Measurements from ENCODE around the gene TTC39B. TPM values are rescaled to one million over a fixed set of nuclear protein-coding genes. Genes with fewer than 3 reads are reported as not detected.
A peak's percentile ranks its signal among the peaks of the same experiment; 100 is the strongest.

The TTC39B gene
- polyA plus RNA-seq, 3 donors from 2014 or later, result 3.8 to 10.4 (median 7.9) TPM

DNA sequence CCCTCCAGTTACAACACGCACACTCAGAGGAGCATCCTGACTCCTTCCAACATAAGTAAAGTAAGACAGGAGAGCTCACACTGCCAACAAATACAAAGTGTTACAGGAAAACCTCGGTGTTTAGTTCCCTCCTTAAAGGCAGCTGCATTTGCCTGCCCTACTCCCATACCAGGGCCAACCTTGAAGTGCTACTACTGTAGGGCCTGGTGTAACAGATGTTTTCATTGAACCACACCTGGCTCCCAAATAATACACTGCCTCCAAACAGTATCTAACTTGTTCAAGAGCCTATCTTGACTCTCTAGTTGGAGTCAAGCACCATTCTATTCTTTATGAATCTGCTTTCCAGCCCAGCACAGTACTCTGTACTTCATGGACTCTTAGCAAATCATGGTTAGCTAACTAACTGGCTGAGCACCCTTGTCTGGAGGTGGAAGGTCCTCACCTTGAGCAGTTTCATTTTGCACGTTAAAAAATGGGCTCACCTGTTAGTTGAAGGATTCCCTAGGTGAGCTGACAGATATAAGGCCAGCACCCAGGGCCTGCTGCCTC, 34.6 kb downstream of the TTC39B start:
- Mint-ChIP-seq H3K27ac (peak overlapping the region in 5 of 6 donors; percentile 3 to 65 (median 15)), H3K9me3 (no peaks in the 10 kb centered on the region), H3K27me3 (ENCODE audit: low read depth in 3 of 3) (peaks cover 0 to 2% (median 1%) of the 10 kb centered on the region in 3 donors), H3K4me3 (peak overlapping the region in 2 of 5 donors; percentile 36 to 50), H3K36me3 (no peaks in the 10 kb centered on the region), H3K4me1 (peaks cover 55 to 80% of the 10 kb centered on the region in 2 donors)
- DNase-seq, result no peak

- Mint-ChIP-seq H3K9me3 (no peaks in the 10 kb centered on the region), H3K36me3 (no peaks in the 10 kb centered on the region), H3K4me3 (peak overlapping the region in 4 of 5 donors; percentile 14 to 63 (median 16)), H3K27ac (peak overlapping the region in 2 of 6 donors; percentile 54 to 64), H3K4me1 (peaks cover 53 to 75% of the 10 kb centered on the region in 2 donors), H3K27me3 (ENCODE audit: low read depth in 3 of 3) (peaks cover 0 to 3% (median 2%) of the 10 kb centered on the region in 3 donors)
- DNase-seq, result peak; percentile 40 to 48 (median 44)
Observed at GRCh38 chr9:15271403-15271802, 35.6 kb downstream of the TTC39B start.

DNA sequence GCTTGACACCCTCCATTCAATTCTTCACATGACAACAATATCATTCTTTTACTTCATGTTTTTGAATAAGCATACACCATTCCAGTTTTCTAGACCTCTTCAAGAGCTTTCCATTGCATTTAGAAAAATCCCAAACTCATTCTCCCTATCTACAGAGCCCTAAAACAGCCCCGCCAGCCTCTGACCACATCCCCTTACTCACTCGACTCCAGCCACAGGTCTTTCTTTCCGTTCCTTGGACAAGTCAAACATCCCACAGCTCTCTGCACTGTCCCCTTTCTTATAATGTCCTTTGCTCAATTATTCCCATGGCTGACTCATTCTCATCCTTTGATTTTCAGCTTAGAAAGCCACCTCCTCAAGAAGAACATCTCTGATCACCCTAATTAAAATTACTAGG, 38.2 kb downstream of the TTC39B start:
- Mint-ChIP-seq H3K27ac (peak overlapping the region in 1 of 6 donors; percentile 18), H3K36me3 (no peaks in the 10 kb centered on the region), H3K4me1 (peaks cover 48 to 59% of the 10 kb centered on the region in 2 donors), H3K9me3 (no peaks in the 10 kb centered on the region), H3K27me3 (ENCODE audit: low read depth in 3 of 3) (peaks cover 0 to 3% (median 2%) of the 10 kb centered on the region in 3 donors), H3K4me3 (no peak overlapping the region)
- DNase-seq, result no peak

DNA sequence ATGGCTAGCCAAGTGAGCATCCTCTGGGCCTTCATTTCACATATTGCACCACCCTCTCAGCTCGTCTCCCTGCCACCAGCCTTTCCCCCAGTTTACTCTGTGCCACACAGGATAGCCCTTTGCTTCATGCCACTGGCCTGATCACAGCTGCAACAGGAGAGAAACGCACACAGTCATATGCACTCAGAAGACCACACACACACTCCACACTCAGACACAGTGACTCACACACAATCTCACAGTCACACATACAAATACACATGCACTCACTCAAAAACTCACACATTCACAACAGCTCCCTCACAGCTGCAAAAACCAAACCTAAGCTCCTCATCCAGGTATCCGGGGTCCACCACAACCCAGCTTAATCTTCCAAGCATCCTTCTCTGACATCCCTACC, 38.7 kb downstream of the TTC39B start:
- H3K27me3 Mint-ChIP-seq (ENCODE audit: low read depth in 3 of 3), result peaks cover 0 to 3% (median 2%) of the 10 kb centered on the region in 3 donors
- H3K27ac Mint-ChIP-seq, result peak overlapping the region in 1 of 6 donors; percentile 3
- no peaks in the 10 kb centered on the region for H3K36me3 Mint-ChIP-seq
- no peak overlapping the region for H3K4me3 Mint-ChIP-seq
- no peak for DNase-seq
- H3K9me3 Mint-ChIP-seq, result no peaks in the 10 kb centered on the region
- peaks cover 48 to 59% of the 10 kb centered on the region in 2 donors for H3K4me1 Mint-ChIP-seq

- Mint-ChIP-seq H3K4me3 (no peak overlapping the region), H3K4me1 (peaks cover 25 to 40% of the 10 kb centered on the region in 2 donors), H3K27ac (no peak overlapping the region), H3K9me3 (no peaks in the 10 kb centered on the region), H3K27me3 (ENCODE audit: low read depth in 3 of 3) (peaks cover 0 to 4% (median 3%) of the 10 kb centered on the region in 3 donors), H3K36me3 (peaks cover 3 to 11% (median 3%) of the 10 kb centered on the region in 3 donors)
- DNase-seq, result no peak
Observed at GRCh38 chr9:15264918-15265317, 42.1 kb downstream of the TTC39B start.

DNA sequence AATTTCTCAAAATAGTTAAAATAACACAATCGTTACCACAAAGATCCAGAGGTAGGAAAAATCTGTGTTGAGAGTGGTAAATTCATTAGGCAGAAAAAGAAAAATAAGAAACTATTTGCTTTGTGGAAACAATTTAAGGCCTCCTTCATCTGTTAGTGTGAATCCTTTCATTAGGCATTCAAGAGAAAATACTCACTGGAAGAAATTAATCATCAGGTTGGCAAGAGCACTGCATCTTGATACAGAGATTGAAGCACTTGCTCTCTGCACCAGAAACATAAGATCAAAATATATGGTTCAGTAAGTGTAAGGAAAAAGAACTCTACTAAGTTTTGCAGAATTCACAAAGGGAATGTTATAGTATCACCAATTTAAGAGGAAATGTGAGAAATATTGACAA, 44.4 kb downstream of the TTC39B start:
- H3K4me1 Mint-ChIP-seq, result peaks cover 16 to 38% of the 10 kb centered on the region in 2 donors
- H3K27ac Mint-ChIP-seq, result no peak overlapping the region
- H3K36me3 Mint-ChIP-seq, result peaks cover 3 to 16% (median 3%) of the 10 kb centered on the region in 3 donors
- H3K27me3 Mint-ChIP-seq (ENCODE audit: low read depth in 3 of 3), result peaks cover 0 to 2% (median 2%) of the 10 kb centered on the region in 3 donors
- no peak overlapping the region for H3K4me3 Mint-ChIP-seq
- H3K9me3 Mint-ChIP-seq, result no peaks in the 10 kb centered on the region
- no peak for DNase-seq

- Mint-ChIP-seq H3K9me3 (no peaks in the 10 kb centered on the region), H3K4me3 (no peak overlapping the region), H3K27ac (peak overlapping the region in 1 of 6 donors; percentile 58), H3K27me3 (ENCODE audit: low read depth in 3 of 3) (no peaks in the 10 kb centered on the region), H3K36me3 (peaks cover 0 to 12% (median 8%) of the 10 kb centered on the region in 3 donors), H3K4me1 (peaks cover 18 to 41% of the 10 kb centered on the region in 2 donors)
- DNase-seq, result no peak
Observed at GRCh38 chr9:15256426-15256825, 50.6 kb downstream of the TTC39B start.

DNA sequence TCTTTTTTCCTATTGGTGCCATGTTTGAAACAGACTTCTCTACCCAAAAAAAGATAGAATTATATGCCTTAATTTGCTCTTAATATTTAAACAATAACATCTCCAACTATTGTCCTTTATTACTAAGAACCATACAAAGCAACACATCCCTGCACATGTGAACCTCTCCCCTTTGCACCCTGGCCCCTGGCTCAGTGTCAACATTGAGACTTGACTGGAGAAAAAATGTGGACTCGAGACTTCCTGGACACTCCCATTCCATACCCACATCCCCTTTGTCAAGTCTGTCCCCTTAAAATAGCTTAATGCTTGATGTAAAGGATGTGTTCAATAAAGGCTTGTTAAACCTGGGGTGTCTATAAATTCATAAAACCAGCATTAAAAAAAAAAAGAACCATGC, 53.2 kb downstream of the TTC39B start:
- peaks cover 3 to 14% (median 8%) of the 10 kb centered on the region in 3 donors for H3K36me3 Mint-ChIP-seq
- no peaks in the 10 kb centered on the region for H3K9me3 Mint-ChIP-seq
- no peaks in the 10 kb centered on the region for H3K27me3 Mint-ChIP-seq (ENCODE audit: low read depth in 3 of 3)
- peak overlapping the region in 3 of 6 donors; percentile 30 to 65 (median 59) for H3K27ac Mint-ChIP-seq
- DNase-seq, result no peak
- peaks cover 23 to 49% of the 10 kb centered on the region in 2 donors for H3K4me1 Mint-ChIP-seq
- no peak overlapping the region for H3K4me3 Mint-ChIP-seq

DNA sequence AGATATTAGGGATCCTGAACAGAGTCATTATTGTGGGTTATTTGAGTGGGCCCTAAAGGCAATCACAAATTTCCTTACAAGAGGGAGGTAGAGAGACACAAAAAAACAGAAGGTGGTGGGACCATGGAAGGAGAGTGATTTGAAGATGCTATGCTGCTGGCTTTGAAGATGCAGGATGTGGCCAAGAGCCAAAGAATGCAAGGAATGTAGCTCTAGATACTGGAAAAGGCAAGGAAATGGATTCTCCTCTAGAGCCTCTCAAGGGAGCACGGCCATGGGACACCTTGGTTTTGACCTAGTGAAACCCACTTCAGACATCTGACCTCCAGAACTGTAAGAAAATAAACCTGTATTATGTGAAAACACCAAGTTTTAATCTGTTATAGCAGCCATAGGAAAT, 53.8 kb downstream of the TTC39B start:
- DNase-seq, result no peak
- no peak overlapping the region for H3K27ac Mint-ChIP-seq
- H3K9me3 Mint-ChIP-seq, result no peaks in the 10 kb centered on the region
- no peak overlapping the region for H3K4me3 Mint-ChIP-seq
- H3K36me3 Mint-ChIP-seq, result peaks cover 4 to 13% (median 8%) of the 10 kb centered on the region in 3 donors
- no peaks in the 10 kb centered on the region for H3K27me3 Mint-ChIP-seq (ENCODE audit: low read depth in 3 of 3)
- H3K4me1 Mint-ChIP-seq, result peaks cover 22 to 49% of the 10 kb centered on the region in 2 donors

GRCh38 chr9:15249981-15250380, 57.0 kb downstream of the TTC39B start:
- H3K27me3 Mint-ChIP-seq (ENCODE audit: low read depth in 3 of 3), result no peaks in the 10 kb centered on the region
- no peak overlapping the region for H3K27ac Mint-ChIP-seq
- no peaks in the 10 kb centered on the region for H3K9me3 Mint-ChIP-seq
- peaks cover 41 to 73% of the 10 kb centered on the region in 2 donors for H3K4me1 Mint-ChIP-seq
- H3K4me3 Mint-ChIP-seq, result no peak overlapping the region
- peaks cover 4 to 6% (median 4%) of the 10 kb centered on the region in 3 donors for H3K36me3 Mint-ChIP-seq
- no peak for DNase-seq

- H3K4me1 Mint-ChIP-seq, result peaks cover 48 to 77% of the 10 kb centered on the region in 2 donors
- H3K36me3 Mint-ChIP-seq, result peaks cover 4 to 9% (median 4%) of the 10 kb centered on the region in 3 donors
- no peaks in the 10 kb centered on the region for H3K9me3 Mint-ChIP-seq
- DNase-seq, result no peak
- no peak overlapping the region for H3K4me3 Mint-ChIP-seq
- no peaks in the 10 kb centered on the region for H3K27me3 Mint-ChIP-seq (ENCODE audit: low read depth in 3 of 3)
- peak overlapping the region in 3 of 6 donors; percentile 47 to 72 (median 51) for H3K27ac Mint-ChIP-seq
Observed at GRCh38 chr9:15249042-15249818, 57.8 kb downstream of the TTC39B start.

DNA sequence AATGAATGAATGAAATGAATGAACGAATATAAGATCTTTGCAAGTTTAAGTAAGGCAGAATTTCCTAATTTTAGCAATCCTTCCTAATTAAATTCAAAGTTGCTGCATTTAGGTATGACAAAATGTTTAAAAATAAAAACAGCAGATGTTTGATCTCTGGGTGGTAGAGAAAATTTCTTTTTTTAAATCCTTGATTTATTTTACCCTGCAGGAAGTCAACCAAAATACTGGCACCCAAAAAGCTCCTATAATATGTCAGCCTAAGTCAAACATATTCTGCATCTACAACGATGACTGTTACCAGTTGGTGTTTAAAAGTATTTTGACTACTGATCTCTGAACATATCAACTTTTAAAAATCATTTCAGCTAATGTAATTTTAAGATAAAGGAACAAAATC, 58.4 kb downstream of the TTC39B start:
- Mint-ChIP-seq H3K4me3 (no peak overlapping the region), H3K9me3 (no peaks in the 10 kb centered on the region), H3K4me1 (peaks cover 47 to 77% of the 10 kb centered on the region in 2 donors), H3K27ac (peak overlapping the region in 1 of 6 donors; percentile 51), H3K27me3 (ENCODE audit: low read depth in 3 of 3) (no peaks in the 10 kb centered on the region), H3K36me3 (peaks cover 4 to 10% (median 4%) of the 10 kb centered on the region in 3 donors)
- DNase-seq, result no peak

GRCh38 chr9:15248081-15248480, 58.9 kb downstream of the TTC39B start:
- no peak overlapping the region for H3K4me3 Mint-ChIP-seq
- H3K27ac Mint-ChIP-seq, result no peak overlapping the region
- H3K36me3 Mint-ChIP-seq, result peaks cover 4 to 10% (median 4%) of the 10 kb centered on the region in 3 donors
- peaks cover 50 to 77% of the 10 kb centered on the region in 2 donors for H3K4me1 Mint-ChIP-seq
- H3K9me3 Mint-ChIP-seq, result no peaks in the 10 kb centered on the region
- DNase-seq, result no peak
- H3K27me3 Mint-ChIP-seq (ENCODE audit: low read depth in 3 of 3), result no peaks in the 10 kb centered on the region

- peak overlapping the region in 4 of 6 donors; percentile 35 to 72 (median 56) for H3K27ac Mint-ChIP-seq
- H3K9me3 Mint-ChIP-seq, result no peaks in the 10 kb centered on the region
- peaks cover 54 to 89% of the 10 kb centered on the region in 2 donors for H3K4me1 Mint-ChIP-seq
- H3K4me3 Mint-ChIP-seq, result no peak overlapping the region
- H3K36me3 Mint-ChIP-seq, result peaks cover 4 to 13% (median 4%) of the 10 kb centered on the region in 3 donors
- DNase-seq, result no peak
- no peaks in the 10 kb centered on the region for H3K27me3 Mint-ChIP-seq (ENCODE audit: low read depth in 3 of 3)
Observed at GRCh38 chr9:15246708-15247107, 60.3 kb downstream of the TTC39B start.

All from immature natural killer cell (primary cell).